Esophagus (tissue), 2 donors: ENCODE results near the gene SIGLEC7. TPM values are rescaled to one million over a fixed set of nuclear protein-coding genes. Genes with fewer than 3 reads are reported as not detected.
A peak's percentile ranks its signal among the peaks of the same experiment; 100 is the strongest.

ENCODE experiments used
- H3K27ac ChIP-seq, 2 donors: one replicate each; pipeline ENCODE4 v1.5.1; 2013; ENCODE audit warnings: low read depth in 2 of 2, mild to moderate bottlenecking in 2 of 2, inconsistent platforms in 1 of 2, low read length in 1 of 2, moderate library complexity in 1 of 2
- H3K27me3 ChIP-seq, 2 donors: one replicate each; pipeline ENCODE4 v1.6.1; 2013; ENCODE audit warnings: low read length in 2 of 2, control low read depth in 1 of 2, mild to moderate bottlenecking in 1 of 2; ENCODE audit not compliant: insufficient read depth in 2 of 2, control insufficient read depth in 1 of 2
- H3K36me3 ChIP-seq, 2 donors: one replicate each; pipeline ENCODE4 v1.6.1; 2013; ENCODE audit warnings: low read length in 1 of 2; ENCODE audit not compliant: control insufficient read depth in 2 of 2, insufficient read depth in 2 of 2
- H3K4me1 ChIP-seq, 2 donors: one replicate each; pipeline ENCODE4 v1.6.1; 2013; ENCODE audit warnings: low read length in 1 of 2; ENCODE audit not compliant: control insufficient read depth in 2 of 2, insufficient read depth in 2 of 2
- H3K4me3 ChIP-seq, 2 donors: one replicate each; pipeline ENCODE4 v1.5.1; 2013; ENCODE audit warnings: low read length in 2 of 2, mild to moderate bottlenecking in 2 of 2, low read depth in 1 of 2, moderate library complexity in 1 of 2
- H3K9me3 ChIP-seq, 2 donors: one replicate each; pipeline ENCODE4 v1.6.1; 2013; ENCODE audit warnings: mild to moderate bottlenecking in 2 of 2, low read depth in 1 of 2, low read length in 1 of 2, moderate library complexity in 1 of 2; ENCODE audit not compliant: control insufficient read depth in 2 of 2, insufficient read depth in 1 of 2
- WGBS, 2 donors: extraction: QIAGEN DNeasy Blood & Tissue Kit; methylation state at CpG; one replicate each; pipeline ENCODE4 v1.1.7; 2013; 5-methylcytosine and 5-hydroxymethylcytosine counted together
- polyA plus RNA-seq, 2 donors: library from polyadenylated mRNA; stranded (reverse); fragments of 200-250 nt; gene quantifications; one replicate each; pipeline ENCODE4 v1.2.3, GENCODE V29; 2013
- donor health status: healthy with polysubstance abuse.
- donor health status: Bipolar disorder and iron deficiency.

Gene SIGLEC7
- polyA plus RNA-seq, 2 donors = 0.12 to 0.18 TPM

DNA sequence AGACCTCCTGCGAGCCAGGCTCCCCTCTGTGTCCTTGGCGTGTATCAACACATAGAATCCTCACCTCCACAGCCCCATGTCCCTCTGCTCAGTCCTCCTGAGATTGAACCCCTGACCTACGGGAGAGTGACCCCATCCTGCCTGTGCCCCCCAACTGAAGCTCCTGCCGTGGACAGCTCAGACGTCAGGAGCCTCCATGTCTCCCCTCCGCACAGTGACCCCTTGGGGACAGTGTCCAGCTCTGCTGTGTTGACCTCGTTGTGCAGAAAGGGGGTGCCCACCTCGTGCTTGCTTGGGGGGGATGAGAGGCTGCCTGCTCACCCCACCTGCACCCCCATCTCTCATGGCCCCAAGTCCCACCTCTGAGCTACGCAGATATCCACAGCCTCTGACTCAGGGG is 17.9 kb upstream of the SIGLEC7 start:
- no peaks in the 10 kb centered on the region for H3K4me1 ChIP-seq
- no peaks in the 10 kb centered on the region for H3K27me3 ChIP-seq
- no peaks in the 10 kb centered on the region for H3K9me3 ChIP-seq
- H3K36me3 ChIP-seq = no peaks in the 10 kb centered on the region
- H3K4me3 ChIP-seq = no peak overlapping the region
- H3K27ac ChIP-seq = no peak overlapping the region
- 83 to 84% methylated on average over 9 of the region's 9 CpGs for WGBS, 2 donors

DNA sequence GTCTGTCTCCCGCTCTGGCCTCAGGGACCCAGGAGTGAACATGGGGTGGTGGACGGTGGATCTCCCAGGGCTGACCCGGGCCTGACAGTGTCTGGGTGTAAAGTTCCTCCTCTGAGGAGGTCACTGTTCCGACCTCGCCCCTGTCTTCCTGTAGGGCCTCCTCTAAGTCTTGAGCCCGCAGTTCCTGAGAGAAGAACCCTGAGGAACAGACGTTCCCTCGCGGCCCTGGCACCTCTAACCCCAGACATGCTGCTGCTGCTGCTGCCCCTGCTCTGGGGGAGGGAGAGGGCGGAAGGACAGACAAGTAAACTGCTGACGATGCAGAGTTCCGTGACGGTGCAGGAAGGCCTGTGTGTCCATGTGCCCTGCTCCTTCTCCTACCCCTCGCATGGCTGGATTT is 17.4 kb upstream of the SIGLEC7 start, which contains the start of gene SIGLEC9:
SIGLEC9 (plus strand) TSS at position 178 of the 400 bp plus-strand sequence; CDS start at position 247, 69 bp downstream.
- peak within 1 kb of the TSS in 1 of 2 donors; percentile 14 for H3K27ac ChIP-seq
- no peaks in the 10 kb centered on the region for H3K27me3 ChIP-seq
- WGBS, 2 donors = 62 to 65% methylated on average over 14 of the region's 14 CpGs
- H3K4me3 ChIP-seq = no peak within 1 kb of the TSS
- H3K9me3 ChIP-seq = no peaks in the 10 kb centered on the region
- H3K36me3 ChIP-seq = no peaks in the 10 kb centered on the region
- no peaks in the 10 kb centered on the region for H3K4me1 ChIP-seq

DNA sequence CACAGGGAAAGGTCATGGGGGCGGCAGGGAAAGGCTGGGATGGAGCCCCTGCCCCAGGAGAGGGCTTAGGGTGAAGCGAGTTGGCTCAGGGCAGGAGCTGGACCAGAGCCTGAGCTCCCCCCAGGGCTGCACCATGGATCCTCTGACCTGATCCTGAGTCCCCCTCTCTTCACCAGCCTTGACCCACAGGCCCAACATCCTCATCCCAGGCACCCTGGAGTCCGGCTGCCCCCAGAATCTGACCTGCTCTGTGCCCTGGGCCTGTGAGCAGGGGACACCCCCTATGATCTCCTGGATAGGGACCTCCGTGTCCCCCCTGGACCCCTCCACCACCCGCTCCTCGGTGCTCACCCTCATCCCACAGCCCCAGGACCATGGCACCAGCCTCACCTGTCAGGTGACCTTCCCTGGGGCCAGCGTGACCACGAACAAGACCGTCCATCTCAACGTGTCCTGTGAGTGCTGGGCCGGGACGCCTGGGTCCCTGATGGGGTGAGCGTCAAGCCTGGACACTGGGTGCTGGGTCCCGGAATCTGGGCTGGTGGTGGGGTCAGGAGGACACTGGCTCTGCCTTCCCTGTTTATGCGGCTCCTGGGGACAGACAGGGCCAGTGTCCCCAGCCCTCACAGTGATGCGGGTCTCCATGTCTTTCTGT is 16.6 kb upstream of the SIGLEC7 start:
- WGBS, 2 donors = 91 to 92% methylated on average over 15 to 16 of the region's 16 CpGs
- H3K27me3 ChIP-seq = no peaks in the 10 kb centered on the region
- no peaks in the 10 kb centered on the region for H3K9me3 ChIP-seq
- H3K27ac ChIP-seq = peak overlapping the region in 1 of 2 donors; percentile 14
- no peaks in the 10 kb centered on the region for H3K4me1 ChIP-seq
- no peak overlapping the region for H3K4me3 ChIP-seq
- no peaks in the 10 kb centered on the region for H3K36me3 ChIP-seq

DNA sequence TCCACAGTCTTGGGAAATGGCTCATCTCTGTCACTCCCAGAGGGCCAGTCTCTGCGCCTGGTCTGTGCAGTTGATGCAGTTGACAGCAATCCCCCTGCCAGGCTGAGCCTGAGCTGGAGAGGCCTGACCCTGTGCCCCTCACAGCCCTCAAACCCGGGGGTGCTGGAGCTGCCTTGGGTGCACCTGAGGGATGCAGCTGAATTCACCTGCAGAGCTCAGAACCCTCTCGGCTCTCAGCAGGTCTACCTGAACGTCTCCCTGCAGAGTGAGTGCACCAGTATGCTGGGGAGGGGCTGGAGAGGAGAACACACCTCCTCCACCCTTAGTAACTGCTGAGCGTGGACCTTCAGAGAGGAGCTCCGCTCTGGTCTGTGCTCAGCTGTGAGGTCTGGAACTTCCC is 15.1 kb upstream of the SIGLEC7 start:
- Histone ChIP-seq H3K27ac (no peak overlapping the region), H3K36me3 (no peaks in the 10 kb centered on the region), H3K4me1 (no peaks in the 10 kb centered on the region), H3K9me3 (no peaks in the 10 kb centered on the region), H3K4me3 (no peak overlapping the region), H3K27me3 (no peaks in the 10 kb centered on the region)
- WGBS, 2 donors = 60 to 77% methylated on average over 6 of the region's 6 CpGs

DNA sequence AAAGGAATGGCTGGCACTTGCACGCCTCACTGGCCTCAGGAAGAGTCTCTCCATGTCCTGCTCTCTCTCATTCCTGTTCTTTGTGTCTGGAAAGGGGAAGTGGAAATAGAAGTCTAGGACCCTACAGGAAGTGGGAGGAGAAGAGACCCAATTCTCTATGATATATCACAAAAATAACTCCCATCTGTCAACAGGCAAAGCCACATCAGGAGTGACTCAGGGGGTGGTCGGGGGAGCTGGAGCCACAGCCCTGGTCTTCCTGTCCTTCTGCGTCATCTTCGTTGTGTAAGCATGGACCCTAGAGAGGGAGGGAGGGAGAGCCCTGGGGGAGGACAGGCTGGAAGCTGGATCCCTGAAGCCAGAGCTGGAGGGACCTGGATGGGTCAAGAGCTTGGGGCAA is 14.3 kb upstream of the SIGLEC7 start:
- no peaks in the 10 kb centered on the region for H3K4me1 ChIP-seq
- 61 to 64% methylated on average over 4 of the region's 4 CpGs for WGBS, 2 donors
- H3K36me3 ChIP-seq = no peaks in the 10 kb centered on the region
- H3K27me3 ChIP-seq = no peaks in the 10 kb centered on the region
- no peak overlapping the region for H3K27ac ChIP-seq
- H3K4me3 ChIP-seq = no peak overlapping the region
- H3K9me3 ChIP-seq = no peaks in the 10 kb centered on the region

DNA sequence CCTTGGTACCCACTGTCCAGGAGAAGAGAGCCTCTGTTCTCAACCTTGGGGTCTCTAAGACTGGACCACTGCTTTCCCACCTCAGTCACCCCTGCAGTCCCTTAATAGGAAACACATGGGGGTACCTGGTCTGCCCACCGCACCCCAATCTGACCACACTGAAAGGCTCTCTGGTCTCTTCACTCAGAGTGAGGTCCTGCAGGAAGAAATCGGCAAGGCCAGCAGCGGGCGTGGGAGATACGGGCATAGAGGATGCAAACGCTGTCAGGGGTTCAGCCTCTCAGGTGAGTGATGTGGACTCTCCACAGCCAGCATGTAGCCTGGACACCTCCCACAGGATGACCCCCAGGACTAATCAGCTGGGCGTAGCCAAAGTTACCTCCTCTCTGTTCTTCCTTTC is 13.9 kb upstream of the SIGLEC7 start:
- H3K27ac ChIP-seq = no peak overlapping the region
- no peaks in the 10 kb centered on the region for H3K4me1 ChIP-seq
- no peaks in the 10 kb centered on the region for H3K9me3 ChIP-seq
- H3K4me3 ChIP-seq = no peak overlapping the region
- no peaks in the 10 kb centered on the region for H3K36me3 ChIP-seq
- no peaks in the 10 kb centered on the region for H3K27me3 ChIP-seq
- 81 to 91% methylated on average over 7 of the region's 7 CpGs for WGBS, 2 donors

DNA sequence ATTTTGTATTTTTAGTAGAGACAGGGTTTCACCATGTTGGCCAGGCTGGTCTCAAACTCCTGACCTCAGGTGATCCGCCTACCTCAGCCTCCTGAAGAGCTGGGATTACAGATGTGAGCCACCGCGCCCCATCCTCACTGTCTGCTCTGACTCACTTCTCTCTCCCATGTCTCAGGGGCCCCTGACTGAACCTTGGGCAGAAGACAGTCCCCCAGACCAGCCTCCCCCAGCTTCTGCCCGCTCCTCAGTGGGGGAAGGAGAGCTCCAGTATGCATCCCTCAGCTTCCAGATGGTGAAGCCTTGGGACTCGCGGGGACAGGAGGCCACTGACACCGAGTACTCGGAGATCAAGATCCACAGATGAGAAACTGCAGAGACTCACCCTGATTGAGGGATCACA is 12.4 kb upstream of the SIGLEC7 start:
- H3K27me3 ChIP-seq = no peaks in the 10 kb centered on the region
- no peak overlapping the region for H3K4me3 ChIP-seq
- no peaks in the 10 kb centered on the region for H3K36me3 ChIP-seq
- WGBS, 2 donors = 89 to 91% methylated on average over 8 of the region's 8 CpGs
- no peaks in the 10 kb centered on the region for H3K9me3 ChIP-seq
- no peaks in the 10 kb centered on the region for H3K4me1 ChIP-seq
- no peak overlapping the region for H3K27ac ChIP-seq

DNA sequence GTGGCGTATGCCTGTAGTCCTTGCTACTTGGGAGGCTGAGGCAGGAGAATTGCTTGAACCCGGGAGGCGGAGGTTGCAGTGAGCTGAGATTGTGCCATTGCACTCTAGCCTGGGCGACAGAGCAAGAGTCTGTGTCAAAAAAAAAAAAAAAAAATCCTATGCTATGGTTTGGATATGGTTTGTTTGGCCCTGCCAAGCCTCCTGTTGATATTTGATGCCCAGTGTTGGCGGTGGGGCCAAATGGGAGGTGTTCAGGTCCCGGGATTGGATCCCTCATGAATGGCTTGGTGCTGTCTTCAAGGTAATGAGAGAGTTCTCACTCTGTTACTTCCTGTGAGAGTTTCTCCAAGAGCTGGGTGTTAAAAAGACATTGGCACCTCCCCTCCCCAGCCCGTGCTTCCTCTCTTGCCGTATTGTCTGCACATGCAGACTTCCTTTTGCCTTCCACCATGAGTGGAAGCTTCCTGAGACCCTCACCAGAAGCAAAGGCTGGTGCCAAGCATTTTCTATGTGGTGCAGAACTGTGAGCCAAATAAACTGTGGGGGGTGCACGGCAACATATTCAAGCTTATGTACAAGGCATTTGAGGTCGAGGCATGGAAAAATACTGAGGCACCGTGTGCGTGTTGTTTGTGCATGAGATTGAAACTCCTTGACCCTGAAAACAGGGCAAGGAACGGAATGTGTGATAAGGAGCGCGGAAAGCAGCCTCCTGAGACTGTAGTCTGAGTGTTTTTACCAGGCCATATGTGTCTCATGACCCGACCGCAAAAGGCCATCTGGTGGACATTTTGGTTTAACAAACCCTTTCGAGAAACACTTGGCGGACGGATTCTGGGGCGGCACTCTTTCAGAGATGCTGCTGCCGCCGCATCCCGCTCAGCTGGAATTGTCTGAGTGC is 10.1 kb upstream of the SIGLEC7 start:
- H3K27me3 ChIP-seq = no peaks in the 10 kb centered on the region
- H3K36me3 ChIP-seq = no peaks in the 10 kb centered on the region
- H3K4me1 ChIP-seq = no peaks in the 10 kb centered on the region
- H3K9me3 ChIP-seq = no peaks in the 10 kb centered on the region
- WGBS, 2 donors = 49 to 53% methylated on average over 24 of the region's 24 CpGs
- H3K4me3 ChIP-seq = no peak overlapping the region
- H3K27ac ChIP-seq = no peak overlapping the region

DNA sequence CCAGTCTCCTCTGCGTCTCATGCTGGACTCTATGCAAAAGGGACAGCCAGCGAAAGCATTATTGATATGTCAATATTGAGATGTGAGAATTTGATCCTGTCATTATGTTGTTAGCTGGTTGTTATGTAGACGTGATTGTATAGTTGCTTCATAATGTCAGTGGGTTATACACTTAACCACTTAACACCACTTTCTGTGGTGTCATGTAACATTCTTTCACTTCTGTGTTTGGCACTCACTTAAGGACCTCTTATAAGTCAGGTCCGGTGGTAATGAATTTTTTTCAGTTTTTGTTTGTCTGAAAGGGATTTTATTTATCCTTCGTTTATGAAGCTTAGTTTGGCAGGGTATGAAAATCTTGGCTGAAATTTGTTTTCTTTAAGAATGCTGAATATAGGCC is 7.1 kb upstream of the SIGLEC7 start:
- Histone ChIP-seq H3K27ac (no peak overlapping the region), H3K4me3 (no peak overlapping the region), H3K27me3 (no peaks in the 10 kb centered on the region), H3K4me1 (no peaks in the 10 kb centered on the region), H3K36me3 (no peaks in the 10 kb centered on the region), H3K9me3 (no peaks in the 10 kb centered on the region)
- 74 to 83% methylated on average over 5 of the region's 5 CpGs for WGBS, 2 donors
